ENCODE measurements around the gene TGFBR3. TPM values are rescaled to one million over a fixed set of nuclear protein-coding genes. Genes with fewer than 3 reads are reported as not detected.

TGFBR3 gene
- total and polyA plus RNA-seq, 9 of the 15 experiments (the other 6 are each of a cell fraction or from before 2014, with no cell fraction given), result 3.6 to 32.4 (median 15.6) TPM

- TF ChIP-seq, protein P1, sequence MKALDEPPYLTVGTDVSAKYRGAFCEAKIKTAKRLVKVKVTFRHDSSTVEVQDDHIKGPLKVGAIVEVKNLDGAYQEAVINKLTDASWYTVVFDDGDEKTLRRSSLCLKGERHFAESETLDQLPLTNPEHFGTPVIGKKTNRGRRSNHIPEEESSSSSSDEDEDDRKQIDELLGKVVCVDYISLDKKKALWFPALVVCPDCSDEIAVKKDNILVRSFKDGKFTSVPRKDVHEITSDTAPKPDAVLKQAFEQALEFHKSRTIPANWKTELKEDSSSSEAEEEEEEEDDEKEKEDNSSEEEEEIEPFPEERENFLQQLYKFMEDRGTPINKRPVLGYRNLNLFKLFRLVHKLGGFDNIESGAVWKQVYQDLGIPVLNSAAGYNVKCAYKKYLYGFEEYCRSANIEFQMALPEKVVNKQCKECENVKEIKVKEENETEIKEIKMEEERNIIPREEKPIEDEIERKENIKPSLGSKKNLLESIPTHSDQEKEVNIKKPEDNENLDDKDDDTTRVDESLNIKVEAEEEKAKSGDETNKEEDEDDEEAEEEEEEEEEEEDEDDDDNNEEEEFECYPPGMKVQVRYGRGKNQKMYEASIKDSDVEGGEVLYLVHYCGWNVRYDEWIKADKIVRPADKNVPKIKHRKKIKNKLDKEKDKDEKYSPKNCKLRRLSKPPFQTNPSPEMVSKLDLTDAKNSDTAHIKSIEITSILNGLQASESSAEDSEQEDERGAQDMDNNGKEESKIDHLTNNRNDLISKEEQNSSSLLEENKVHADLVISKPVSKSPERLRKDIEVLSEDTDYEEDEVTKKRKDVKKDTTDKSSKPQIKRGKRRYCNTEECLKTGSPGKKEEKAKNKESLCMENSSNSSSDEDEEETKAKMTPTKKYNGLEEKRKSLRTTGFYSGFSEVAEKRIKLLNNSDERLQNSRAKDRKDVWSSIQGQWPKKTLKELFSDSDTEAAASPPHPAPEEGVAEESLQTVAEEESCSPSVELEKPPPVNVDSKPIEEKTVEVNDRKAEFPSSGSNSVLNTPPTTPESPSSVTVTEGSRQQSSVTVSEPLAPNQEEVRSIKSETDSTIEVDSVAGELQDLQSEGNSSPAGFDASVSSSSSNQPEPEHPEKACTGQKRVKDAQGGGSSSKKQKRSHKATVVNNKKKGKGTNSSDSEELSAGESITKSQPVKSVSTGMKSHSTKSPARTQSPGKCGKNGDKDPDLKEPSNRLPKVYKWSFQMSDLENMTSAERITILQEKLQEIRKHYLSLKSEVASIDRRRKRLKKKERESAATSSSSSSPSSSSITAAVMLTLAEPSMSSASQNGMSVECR (CRISPR knock-in tag; IDR thresholded peaks at IDR 0.05), result no peak
- TF ChIP-seq TAF7 (tag; IDR thresholded peaks at IDR 0.05), result no peak
- TF ChIP-seq FOXA3 (CRISPR knock-in tag; conservative IDR thresholded peaks at IDR 0.05 in 1 of 2, IDR thresholded peaks at IDR 0.05 in 1 of 2), result no peak
- no peak for TF ChIP-seq COPS2 (conservative IDR thresholded peaks at IDR 0.05)
- no peak for TF ChIP-seq ZC3H8 (IDR thresholded peaks at IDR 0.05)
- TF ChIP-seq HIVEP1 (CRISPR knock-in tag; IDR thresholded peaks at IDR 0.05), result no peak
- TF ChIP-seq TGIF2 (CRISPR knock-in tag; IDR thresholded peaks at IDR 0.05), result no peak
- TF ChIP-seq, protein P2, sequence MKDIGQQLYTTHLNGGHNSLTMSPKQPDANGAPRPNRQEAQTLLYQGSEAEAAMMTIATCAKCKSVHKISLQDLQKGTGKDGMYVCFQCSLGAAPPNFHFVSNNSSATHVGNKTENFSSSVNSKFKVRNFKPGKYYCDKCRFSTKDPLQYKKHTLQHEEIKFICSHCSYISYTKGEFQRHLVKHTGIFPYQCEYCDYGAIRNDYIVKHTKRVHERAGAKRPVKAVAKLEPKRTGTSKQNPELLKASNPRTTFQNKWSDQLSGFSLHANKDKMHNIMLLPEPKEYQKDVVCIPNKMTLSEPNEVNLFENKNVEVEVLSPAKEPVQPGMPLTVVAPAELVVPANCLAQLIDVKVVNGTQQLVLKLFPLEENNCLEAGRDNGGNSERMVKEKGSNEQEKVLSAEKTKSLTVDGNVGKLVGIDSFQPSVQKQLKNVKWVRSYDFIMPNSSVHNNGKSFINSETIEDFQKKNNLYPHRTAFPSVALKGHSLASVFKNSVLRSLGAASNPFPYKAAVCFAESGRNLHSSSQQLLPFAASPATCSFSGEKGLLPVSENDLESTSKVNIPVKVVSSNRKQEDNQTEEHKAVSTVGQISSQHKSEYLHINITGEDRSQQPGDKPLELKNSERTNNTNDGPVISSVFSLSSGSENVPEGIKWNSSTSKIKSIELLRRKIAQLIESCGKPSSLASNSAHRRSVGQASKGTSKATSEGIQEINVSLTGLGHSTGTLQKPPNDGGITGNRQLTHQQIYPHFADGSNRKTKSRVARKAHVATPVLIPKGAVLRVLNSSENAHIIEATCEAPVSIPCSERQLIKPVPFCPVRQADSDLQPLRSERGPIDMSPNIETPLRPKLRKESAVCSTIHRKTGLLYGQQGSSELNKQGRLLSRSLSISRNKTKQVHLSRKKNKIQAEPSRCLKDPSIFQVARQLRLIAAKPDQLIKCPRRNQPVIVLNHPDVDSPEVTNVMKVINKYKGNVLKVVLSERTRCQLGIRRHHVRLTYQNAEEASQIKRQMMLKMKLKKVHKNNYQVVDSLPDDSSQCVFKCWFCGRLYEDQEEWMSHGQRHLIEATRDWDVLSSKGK (CRISPR knock-in tag; IDR thresholded peaks at IDR 0.05), result no peak
Measured at GRCh38 chr1:91672601-91673161, 213.3 kb downstream of the TGFBR3 start (continued).
